ENCODE measurements around the gene RABEP2. TPM values are rescaled to one million over a fixed set of nuclear protein-coding genes. Genes with fewer than 3 reads are reported as not detected.
"Not testable (repeated sequence)": the region's sequence is repeated elsewhere in the genome, so short reads cannot be mapped to it uniquely, and the experiment has no call there.

The RABEP2 gene
- total and polyA plus RNA-seq, 12 donors: 11.8 to 47.6 (median 15.9) TPM

DNA sequence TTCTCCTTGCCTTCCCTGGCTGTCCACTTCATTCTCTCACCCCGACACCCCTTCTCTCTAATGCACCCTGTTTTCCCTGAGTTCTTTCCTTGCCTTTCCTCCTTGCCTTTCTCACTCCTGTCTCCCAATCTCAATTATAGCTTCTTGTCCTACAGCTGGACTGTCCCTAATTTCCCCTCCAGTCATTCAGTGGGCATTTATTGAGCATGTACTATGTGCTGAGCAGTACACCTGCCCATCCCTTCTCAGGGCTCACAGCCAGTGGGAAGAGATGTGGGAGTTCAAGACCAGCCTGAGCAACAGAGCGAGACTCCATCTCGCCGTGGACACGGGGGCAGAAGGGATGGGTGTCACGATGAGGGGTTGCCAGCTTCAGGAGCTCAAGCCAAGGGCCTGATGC is 41.0 kb downstream of the RABEP2 start:
- ATAC-seq (no peak), DNase-seq (no peak)
- Histone ChIP-seq H3K36me3 (no peaks in the 10 kb centered on the region), H3K9me3 (no peaks in the 10 kb centered on the region), H3K27me3 (peaks cover 0 to 23% (median 5%) of the 10 kb centered on the region in 7 donors), H3K4me3 (no peak overlapping the region), H3K27ac (no peak overlapping the region), H3K4me1 (peaks cover 0 to 13% (median 12%) of the 10 kb centered on the region in 9 donors)
- 92 to 94% methylated on average over 6 of the region's 6 CpGs for WGBS, 2 donors
- TF ChIP-seq, protein P1, sequence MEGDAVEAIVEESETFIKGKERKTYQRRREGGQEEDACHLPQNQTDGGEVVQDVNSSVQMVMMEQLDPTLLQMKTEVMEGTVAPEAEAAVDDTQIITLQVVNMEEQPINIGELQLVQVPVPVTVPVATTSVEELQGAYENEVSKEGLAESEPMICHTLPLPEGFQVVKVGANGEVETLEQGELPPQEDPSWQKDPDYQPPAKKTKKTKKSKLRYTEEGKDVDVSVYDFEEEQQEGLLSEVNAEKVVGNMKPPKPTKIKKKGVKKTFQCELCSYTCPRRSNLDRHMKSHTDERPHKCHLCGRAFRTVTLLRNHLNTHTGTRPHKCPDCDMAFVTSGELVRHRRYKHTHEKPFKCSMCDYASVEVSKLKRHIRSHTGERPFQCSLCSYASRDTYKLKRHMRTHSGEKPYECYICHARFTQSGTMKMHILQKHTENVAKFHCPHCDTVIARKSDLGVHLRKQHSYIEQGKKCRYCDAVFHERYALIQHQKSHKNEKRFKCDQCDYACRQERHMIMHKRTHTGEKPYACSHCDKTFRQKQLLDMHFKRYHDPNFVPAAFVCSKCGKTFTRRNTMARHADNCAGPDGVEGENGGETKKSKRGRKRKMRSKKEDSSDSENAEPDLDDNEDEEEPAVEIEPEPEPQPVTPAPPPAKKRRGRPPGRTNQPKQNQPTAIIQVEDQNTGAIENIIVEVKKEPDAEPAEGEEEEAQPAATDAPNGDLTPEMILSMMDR (IDR thresholded peaks at IDR 0.05): no peak
- intact Hi-C loops (cut with DNase I): loop anchor here in 1 of 10 donors (5.0 kb wide), 1 partner anchor 58 kb away; no protein-coding TSS in a partner anchor

DNA sequence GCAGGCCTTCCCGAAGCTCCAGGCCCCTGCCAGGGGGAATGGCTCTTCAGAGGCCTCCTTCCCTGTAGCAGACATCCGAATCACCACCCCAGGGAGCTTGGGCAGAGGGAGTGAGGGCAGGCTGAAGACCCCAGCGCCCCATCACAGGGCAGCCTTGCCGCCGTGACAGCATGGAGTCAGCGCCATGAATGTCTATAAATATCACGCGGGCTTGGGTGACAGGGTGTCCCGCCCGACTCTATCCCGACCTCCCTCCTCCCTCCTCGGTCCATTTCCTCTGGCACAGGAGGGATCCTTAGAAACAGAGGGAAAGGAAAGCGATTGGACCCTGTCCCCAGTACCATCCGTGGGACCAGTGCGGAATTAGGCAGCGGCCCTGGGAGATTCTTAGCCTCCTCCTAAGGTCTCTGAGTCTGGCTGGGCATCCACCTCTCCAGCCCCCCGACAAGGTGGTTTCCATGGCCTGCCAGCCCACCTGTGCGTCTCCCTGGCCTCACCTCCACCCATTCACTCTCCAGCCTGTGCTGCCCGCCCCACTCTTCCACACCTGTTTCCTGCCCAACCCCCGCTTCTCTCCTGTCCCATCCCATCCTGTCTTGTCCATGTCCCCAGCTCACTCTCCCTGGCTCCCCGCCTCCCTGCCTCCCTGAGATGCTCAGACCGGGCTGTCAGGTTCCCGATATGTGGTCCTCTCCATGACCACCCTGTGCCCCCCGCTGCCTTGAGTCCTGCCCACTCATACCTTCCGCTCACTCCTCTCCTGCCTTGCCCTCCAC is 41.6 kb downstream of the RABEP2 start:
- intact Hi-C loops (cut with DNase I): loop anchor here in 1 of 10 donors (5.0 kb wide), 1 partner anchor 59 kb away; no protein-coding TSS in a partner anchor
- 58 to 60% methylated on average over 24 to 25 of the region's 25 CpGs for WGBS, 2 donors
- no peak overlapping the region for H3K4me3 ChIP-seq
- no peak overlapping the region for H3K27ac ChIP-seq
- H3K36me3 ChIP-seq: no peaks in the 10 kb centered on the region
- H3K27me3 ChIP-seq: peaks cover 0 to 23% (median 5%) of the 10 kb centered on the region in 7 donors
- DNase-seq (no peak), ATAC-seq (no peak)
- peaks cover 0 to 16% (median 13%) of the 10 kb centered on the region in 9 donors for H3K4me1 ChIP-seq
- H3K9me3 ChIP-seq: no peaks in the 10 kb centered on the region
- TF ChIP-seq, protein P1 (IDR thresholded peaks at IDR 0.05): no peak

DNA sequence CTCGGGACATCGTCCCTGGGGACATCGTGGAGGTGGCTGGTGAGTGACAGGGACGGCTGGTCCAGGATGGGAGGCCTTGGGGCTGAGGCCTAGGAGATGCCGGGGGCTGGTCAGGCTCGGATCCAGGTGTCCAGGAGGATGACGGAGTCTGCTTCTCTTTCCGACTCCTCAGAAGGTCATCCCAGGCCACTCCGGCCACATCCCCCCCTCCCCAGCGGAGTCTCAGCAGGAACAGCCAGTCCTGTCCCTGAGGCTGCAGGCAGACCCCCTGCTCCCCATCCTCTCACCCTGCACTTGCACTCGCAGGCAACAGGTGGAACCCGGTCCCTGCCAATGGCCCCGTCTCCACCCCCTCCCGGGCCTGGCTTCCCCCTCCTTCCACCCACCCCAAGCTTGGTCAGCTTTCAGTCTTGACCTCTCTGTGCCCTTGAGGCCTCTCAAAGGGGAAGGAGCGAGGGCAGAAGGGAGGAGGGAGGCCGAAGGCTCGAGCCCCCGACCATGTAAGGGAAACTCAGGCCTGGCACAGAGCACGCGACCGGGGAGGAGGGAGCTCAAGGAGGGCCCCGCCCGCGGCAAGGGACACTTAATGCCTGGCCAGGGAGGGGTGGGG is 42.4 kb downstream of the RABEP2 start:
- H3K9me3 ChIP-seq: no peaks in the 10 kb centered on the region
- ATAC-seq (no peak), DNase-seq (no peak)
- no peaks in the 10 kb centered on the region for H3K36me3 ChIP-seq
- no peak overlapping the region for H3K27ac ChIP-seq
- H3K4me3 ChIP-seq: no peak overlapping the region
- intact Hi-C loops (cut with DNase I): loop anchor here in 1 of 10 donors (5.0 kb wide), 1 partner anchor 60 kb away; no protein-coding TSS in a partner anchor
- TF ChIP-seq, protein P1 (IDR thresholded peaks at IDR 0.05): no peak
- H3K27me3 ChIP-seq: peaks cover 0 to 23% (median 5%) of the 10 kb centered on the region in 7 donors
- H3K4me1 ChIP-seq: peaks cover 0 to 16% (median 13%) of the 10 kb centered on the region in 9 donors
- WGBS, 2 donors: 44 to 47% methylated on average over 24 of the region's 24 CpGs

DNA sequence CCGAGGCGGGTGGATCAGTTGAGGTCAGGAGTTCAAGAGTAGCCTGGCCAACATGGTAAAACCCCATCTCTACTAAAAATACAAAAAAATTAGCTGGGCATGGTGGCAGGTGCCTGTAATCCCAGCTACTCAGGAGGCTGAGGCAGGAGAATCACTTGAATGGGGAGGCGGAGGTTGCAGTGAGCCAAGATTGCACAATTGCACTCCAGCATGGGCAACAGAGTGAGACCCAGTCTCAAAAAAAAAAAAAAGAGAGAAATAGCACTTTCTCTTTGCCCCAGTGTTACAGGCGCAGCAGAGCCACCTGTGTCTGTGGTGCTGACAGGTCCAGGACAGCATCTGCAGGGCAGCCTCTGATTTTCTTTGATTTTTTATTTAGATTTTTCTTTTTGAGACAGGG is 43.5 kb downstream of the RABEP2 start:
- not testable (repeated sequence) for DNase-seq, H3K36me3 ChIP-seq, H3K4me3 ChIP-seq, ATAC-seq, H3K27ac ChIP-seq, H3K9me3 ChIP-seq
- WGBS, 2 donors: 72 to 89% methylated on average over 4 of the region's 4 CpGs
- Histone ChIP-seq H3K27me3 (peaks cover 0 to 23% (median 5%) of the 10 kb centered on the region in 7 donors), H3K4me1 (peaks cover 0 to 16% (median 13%) of the 10 kb centered on the region in 9 donors)
- intact Hi-C loops (cut with DNase I): loop anchor here in 1 of 10 donors (5.0 kb wide), 1 partner anchor 61 kb away; no protein-coding TSS in a partner anchor

All from heart right ventricle (tissue), 16 donors.